Measurements from ENCODE around the gene GMDS.
"Not testable (repeated sequence)": the region's sequence is repeated elsewhere in the genome, so short reads cannot be mapped to it uniquely, and the experiment has no call there.

The GMDS gene

DNA sequence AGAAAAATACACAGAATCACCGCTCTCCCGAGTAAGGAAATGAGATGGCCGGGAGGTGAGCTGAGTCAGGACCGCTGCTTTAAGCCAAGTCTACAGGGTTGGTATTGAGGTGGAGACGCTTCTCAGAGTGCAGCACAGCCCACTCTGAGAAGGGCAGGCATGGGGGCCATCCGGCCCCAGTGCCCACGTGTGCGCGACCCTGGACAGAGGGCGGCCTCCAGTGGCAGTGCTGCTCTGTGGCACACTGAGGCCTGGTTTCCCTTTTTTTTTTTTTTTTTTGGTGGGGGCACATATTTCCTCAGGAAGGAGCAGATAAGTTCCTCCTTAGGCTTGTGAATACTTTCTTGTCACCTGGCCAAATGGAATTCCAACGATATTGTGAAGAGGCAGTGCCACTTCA is 546.9 kb downstream of the GMDS start:
- DNase-seq (ENCODE audit: low read depth in 1 of 2, low spot score in 1 of 2) = no peak

DNA sequence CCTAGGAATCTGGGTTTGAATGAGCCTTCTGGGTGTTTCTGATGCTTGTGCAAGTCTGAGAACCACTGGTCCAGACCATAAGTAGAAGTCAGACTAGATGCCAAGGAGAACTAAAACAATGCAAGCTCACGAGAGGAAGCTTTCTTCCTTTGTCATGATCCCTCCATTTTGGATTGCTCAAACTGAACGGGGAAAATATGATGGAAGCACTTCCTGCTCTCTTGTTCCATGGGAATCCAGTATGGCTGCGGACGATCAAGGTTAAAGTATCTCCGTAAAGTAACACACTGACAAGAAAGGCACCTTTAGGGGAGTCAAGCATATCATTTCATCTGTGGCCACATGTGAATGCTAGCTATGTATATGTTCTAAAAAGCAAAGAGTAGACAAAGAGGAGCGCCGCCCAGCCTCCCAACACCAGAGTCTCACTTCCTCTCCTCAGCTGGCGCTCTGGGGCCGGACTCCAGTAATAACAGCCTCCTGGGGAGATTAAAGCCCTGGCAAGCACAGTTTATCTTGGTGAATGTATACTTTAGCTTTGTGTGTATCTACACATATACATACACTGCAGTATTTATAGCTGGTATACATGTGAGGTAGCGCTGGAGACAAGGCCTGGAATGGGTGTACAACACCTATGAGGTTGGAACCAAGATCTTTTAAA is 547.6 kb downstream of the GMDS start:
- DNase-seq (ENCODE audit: low read depth in 1 of 2, low spot score in 1 of 2) = no peak

GRCh38 chr6:1696463-1696850 is 548.9 kb downstream of the GMDS start:
- DNase-seq (ENCODE audit: low read depth in 1 of 2, low spot score in 1 of 2) = no peak

DNA sequence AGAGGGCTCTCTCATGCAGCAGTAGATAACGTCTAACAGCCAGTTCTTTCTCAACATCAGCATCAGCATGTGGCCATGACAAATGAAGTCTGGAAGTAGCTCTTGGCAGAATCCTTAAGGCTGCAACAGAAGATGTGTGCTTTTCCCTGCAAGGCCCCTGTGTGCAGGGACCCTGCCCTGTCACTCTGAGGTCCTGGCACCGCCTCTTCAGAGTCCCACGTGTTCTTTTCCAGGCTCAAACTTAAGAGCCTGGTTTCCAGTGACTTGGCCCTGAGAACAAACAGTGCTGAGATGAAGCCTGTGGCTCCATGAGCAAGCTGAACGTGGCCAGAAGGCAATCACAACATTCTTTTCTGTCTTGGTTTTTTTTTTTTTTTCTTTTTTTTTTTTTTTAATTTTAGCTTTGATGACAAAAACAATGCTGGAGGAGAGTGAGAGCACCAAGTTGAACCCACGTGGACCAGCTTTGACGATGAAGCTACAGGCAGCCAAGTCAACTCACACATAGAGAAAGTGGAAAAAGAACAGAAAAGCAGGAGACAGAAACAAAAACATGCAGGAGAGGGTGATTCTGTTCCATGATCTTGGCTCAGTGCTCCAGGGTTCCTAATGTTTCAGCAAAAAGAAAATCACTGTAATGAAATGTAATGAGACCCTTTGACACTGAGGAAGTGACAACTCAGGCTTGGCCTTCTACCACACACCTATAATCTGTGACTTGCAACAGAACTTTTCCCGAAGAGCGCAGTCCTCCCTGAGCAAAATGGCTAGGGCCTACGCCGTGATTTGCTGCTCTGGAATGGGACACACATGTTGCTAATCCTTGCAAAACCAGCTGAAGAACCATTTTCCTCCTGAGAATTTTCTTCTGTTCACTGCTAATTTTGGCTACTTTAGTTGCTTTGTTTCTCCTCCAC is 549.6 kb downstream of the GMDS start:
- DNase-seq (ENCODE audit: low read depth in 1 of 2, low spot score in 1 of 2) = no peak

- not testable (repeated sequence) for DNase-seq (ENCODE audit: low read depth in 1 of 2, low spot score in 1 of 2)
Observed at GRCh38 chr6:1691828-1692227, 553.6 kb downstream of the GMDS start.

GRCh38 chr6:1690656-1691055 is 554.7 kb downstream of the GMDS start:
- DNase-seq (ENCODE audit: low read depth in 1 of 2, low spot score in 1 of 2) = not testable (repeated sequence)

GRCh38 chr6:1689141-1689540 is 556.3 kb downstream of the GMDS start:
- no peak for DNase-seq (ENCODE audit: low read depth in 1 of 2, low spot score in 1 of 2)

DNA sequence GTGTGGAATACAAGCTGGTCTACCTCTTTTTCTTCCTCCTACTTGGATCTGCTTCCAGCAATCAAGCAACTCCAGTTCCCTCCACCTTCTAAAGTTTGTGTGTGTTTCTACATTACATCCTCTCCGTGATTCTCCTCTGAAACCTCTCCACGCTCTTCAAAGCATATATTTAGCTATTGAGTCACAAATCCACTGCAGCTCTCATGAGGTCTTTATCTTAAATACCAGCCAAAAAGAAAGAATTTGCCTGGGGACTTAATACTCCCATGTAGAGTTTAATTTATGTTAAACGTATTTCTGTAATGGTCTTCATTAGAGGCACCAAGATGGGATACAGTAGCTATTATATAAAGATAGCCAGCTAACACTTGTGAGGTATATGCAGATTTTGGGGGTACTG is 557.0 kb downstream of the GMDS start:
- no peak for DNase-seq (ENCODE audit: low read depth in 1 of 2, low spot score in 1 of 2)

DNA sequence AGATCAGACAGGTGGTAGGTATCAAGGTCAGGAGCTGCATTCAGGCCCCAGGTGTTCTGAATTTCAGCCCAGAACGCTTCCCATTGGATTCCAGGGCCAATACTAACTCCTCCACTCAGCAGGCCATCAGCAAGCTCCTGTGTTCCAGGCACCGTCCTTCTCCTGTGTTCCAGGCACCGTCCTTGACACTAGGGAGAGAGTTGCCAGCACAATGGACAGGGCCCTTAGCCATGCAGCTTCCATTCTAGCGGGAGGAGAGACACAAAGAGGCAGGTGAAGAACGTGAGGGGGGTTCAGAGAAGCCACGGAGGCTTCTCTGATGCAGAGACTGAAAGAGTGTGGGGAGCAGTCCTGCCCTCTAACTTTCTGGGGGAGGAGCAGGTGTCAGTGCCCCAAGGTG is 558.0 kb downstream of the GMDS start:
- no peak for DNase-seq (ENCODE audit: low read depth in 1 of 2, low spot score in 1 of 2)

DNA sequence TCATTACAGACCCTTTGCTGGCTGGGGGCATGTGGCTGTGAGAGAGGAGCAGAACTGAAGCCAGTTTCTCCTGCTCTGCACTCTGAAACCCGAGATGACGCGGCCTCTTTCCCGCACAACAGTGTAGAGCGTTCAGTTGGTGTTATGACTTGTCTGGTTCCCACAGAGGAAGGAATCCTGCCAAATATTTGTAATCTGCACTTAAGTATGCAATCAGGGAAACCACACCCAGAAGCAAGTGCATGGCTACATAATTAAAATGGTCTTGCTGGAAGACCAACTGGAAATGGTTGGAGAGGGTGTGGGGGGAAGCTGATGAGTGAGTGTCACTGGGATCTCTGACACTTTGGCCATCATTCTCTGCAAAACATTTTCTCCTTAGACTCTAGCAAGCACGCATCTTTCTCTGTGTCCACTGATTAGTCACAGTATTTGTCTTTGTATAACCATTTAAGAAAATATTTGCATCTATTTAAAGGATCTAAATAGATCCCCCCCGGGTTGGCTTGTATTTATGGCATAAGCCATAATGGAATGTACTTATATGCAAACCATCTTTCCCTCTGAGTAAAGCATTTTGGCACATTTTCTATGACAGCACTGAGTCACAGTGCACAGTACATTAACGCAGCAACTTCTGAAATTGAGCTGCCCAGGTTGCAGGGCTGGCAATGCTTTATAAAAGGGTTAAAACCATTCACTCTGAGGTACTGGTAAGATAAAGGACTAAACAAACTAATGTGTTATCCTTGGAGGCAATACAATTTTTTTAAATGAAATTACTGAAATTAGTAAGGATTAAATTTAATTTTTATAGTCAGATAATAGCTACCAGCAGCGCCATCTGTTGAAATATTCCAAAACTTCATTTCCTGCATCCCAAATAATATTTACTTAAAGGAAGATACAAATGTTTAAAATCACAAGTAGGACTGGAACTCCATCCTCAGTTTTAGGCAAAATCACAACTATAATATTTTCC is 559.0 kb downstream of the GMDS start:
- no peak for DNase-seq (ENCODE audit: low read depth in 1 of 2, low spot score in 1 of 2)

- DNase-seq (ENCODE audit: low read depth in 1 of 2, low spot score in 1 of 2) = no peak
Observed at GRCh38 chr6:1679688-1680068, 565.7 kb downstream of the GMDS start.

DNA sequence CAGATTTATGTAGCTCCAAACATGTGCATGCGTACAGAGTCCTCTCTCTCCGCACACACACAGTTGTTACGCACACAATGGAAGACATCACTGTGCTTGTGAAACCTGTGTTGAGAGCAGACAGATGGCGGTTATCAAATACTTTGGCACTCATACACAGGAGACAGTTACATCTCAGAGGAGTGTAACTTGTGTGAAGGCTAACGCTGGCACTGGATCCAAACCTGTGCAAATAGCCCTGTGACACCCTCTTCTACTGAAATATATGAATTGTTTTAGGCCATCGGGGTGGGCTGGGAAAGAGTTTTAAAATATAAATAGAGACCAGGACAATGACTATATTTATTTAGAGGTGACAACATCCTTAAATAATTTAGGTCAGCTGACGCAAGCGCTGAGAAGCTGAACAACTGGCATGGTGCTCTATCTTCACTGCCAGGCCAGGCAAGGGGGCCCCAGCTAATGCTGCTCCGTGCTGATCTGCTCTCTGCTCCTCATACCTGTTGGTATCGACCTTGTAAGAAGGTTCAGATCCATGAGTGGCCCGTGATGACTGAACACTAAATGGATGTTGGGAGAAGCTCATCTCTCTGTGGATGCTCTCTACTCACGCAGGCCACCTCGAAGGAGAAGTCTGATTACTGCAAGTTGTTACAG is 566.2 kb downstream of the GMDS start:
- DNase-seq (ENCODE audit: low read depth in 1 of 2, low spot score in 1 of 2) = no peak

GRCh38 chr6:1678201-1678600 is 567.2 kb downstream of the GMDS start:
- DNase-seq (ENCODE audit: low read depth in 1 of 2, low spot score in 1 of 2) = no peak

- DNase-seq (ENCODE audit: low read depth in 1 of 2, low spot score in 1 of 2) = no peak
Observed at GRCh38 chr6:1672379-1672778, 573.0 kb downstream of the GMDS start.

GRCh38 chr6:1670711-1671462 is 574.5 kb downstream of the GMDS start:
- DNase-seq (ENCODE audit: low read depth in 1 of 2, low spot score in 1 of 2) = no peak

DNA sequence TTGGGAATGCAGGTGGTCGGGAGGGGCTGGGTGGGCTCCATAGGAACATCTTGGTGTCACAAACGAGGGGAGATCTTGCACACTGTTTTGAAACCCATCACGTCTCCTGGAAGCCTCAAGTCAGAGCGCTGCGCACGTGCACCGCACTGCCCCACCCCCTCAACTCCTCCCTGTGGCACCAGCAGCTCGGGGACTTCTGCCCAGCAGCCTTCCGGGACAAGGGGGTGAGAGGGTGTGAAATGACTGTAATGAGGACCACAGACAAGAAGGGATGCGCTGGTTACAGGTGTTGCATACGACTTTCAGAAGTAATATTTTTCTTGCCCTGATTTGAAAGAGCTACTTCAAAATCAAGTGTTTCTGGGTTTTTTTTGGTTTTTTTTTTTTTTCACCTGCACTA is 575.4 kb downstream of the GMDS start:
- no peak for DNase-seq (ENCODE audit: low read depth in 1 of 2, low spot score in 1 of 2)

DNA sequence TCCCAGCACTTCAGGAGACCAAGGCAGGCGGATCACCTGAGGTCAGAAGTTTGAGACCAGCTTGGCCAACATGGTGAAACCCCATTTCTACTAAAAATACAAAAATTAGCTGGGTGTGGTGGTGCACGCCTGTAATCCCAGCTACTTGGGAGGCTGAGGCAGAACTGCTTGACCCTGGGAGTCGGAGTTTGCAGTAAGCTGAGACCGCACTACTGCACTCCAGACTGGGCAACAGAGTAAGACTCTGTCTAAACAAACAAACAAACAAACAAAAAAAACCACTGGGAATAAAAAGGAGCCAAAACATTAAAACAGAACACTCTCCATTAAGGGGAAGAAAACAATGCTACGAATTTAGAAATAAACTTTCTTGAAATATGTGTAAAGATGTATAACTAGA is 576.9 kb downstream of the GMDS start:
- not testable (repeated sequence) for DNase-seq (ENCODE audit: low read depth in 1 of 2, low spot score in 1 of 2)

DNA sequence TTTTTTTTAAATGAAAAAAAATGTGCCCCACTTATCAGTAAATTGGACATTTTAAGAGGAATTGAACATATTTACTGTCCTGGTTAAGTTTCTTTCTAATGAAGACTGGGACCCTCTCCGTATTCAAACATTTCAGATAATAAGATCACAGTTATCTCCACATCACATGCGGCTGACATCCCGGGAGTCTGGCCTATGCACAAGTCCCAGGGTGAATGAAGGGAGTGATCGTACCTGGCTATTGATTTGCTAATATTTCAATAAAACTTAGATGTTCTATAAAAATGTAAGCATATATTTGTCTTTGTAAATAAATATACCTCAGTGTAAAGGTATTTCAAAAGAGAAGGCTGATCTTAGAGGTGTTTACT is 577.6 kb downstream of the GMDS start:
- no peak for DNase-seq (ENCODE audit: low read depth in 1 of 2, low spot score in 1 of 2)

GRCh38 chr6:1667012-1667804 is 578.2 kb downstream of the GMDS start:
- no peak for DNase-seq (ENCODE audit: low read depth in 1 of 2, low spot score in 1 of 2)
